Measurements from ENCODE around the gene POGLUT3.

POGLUT3 gene

DNA sequence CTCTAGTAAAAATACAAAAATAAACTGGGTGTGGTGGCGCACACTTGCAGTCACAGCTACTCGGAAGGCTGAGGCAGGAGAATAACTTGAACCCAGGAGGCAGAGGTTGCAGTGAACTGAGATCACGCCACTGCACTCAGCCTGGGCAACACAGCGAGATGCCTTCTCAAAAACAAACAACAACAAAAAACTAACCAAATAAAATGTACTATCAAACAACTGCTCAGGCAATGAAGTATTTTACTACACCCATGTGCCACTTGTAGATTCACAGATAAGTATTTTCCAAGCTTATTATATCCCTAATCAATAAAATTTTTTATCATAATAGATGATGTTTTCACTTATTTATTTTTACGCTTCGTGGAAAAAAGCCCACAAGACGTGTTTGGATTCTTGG is 31.8 kb downstream of the POGLUT3 start:
- TF ChIP-seq, protein P1, sequence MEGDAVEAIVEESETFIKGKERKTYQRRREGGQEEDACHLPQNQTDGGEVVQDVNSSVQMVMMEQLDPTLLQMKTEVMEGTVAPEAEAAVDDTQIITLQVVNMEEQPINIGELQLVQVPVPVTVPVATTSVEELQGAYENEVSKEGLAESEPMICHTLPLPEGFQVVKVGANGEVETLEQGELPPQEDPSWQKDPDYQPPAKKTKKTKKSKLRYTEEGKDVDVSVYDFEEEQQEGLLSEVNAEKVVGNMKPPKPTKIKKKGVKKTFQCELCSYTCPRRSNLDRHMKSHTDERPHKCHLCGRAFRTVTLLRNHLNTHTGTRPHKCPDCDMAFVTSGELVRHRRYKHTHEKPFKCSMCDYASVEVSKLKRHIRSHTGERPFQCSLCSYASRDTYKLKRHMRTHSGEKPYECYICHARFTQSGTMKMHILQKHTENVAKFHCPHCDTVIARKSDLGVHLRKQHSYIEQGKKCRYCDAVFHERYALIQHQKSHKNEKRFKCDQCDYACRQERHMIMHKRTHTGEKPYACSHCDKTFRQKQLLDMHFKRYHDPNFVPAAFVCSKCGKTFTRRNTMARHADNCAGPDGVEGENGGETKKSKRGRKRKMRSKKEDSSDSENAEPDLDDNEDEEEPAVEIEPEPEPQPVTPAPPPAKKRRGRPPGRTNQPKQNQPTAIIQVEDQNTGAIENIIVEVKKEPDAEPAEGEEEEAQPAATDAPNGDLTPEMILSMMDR (IDR thresholded peaks at IDR 0.05; ENCODE audit: low read depth, low read length), result no peak
- no peak for DNase-seq (ENCODE audit: extremely low read depth, low read depth)

DNA sequence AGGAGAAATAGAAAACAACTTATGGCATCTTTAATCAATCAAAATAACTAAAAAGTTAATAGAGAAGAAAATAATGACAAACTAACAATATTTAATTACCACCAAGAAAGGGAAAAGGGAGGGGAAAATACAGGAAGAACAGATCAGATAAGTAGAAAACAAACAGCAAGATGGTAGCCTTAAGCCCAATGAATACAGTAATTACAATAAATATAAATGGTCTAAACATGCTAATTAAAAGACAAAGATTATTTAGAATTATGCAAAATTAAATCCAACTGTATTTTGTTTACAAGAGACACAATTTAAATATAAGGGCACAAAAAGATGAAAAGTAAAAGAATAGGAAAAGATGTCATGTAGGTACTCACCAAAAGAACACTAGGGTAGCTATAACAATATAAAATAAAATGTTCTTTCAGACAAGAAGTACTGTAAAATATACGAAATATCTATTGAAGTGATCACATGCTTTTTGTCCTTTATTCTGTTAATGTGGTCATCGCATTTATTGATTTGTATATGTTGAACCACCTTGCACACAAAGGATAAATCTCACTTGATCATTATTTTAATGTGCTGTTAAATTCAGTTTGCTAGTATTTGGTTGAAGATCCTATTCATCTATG is 44.9 kb downstream of the POGLUT3 start:
- TF ChIP-seq, protein P1 (IDR thresholded peaks at IDR 0.05; ENCODE audit: low read depth, low read length), result no peak
- no peak for DNase-seq (ENCODE audit: extremely low read depth, low read depth)

Data from AG09319 (cell line).